Effector memory CD8-positive, alpha-beta T cell (primary cell): ENCODE measurements around the gene AFAP1.

ENCODE experiments used
- ATAC-seq: fragments of 150-1000 bp; cut with Tn5 transposase; replicated peaks from 2 replicates; pipeline ENCODE4 v1.10.0; 2021; ENCODE audit warnings: mild to moderate bottlenecking, moderate library complexity
- DNase-seq, 3 experiments: peaks; one replicate each; pipeline ENCODE4 v3.0.0; 2021
- H3K27ac Mint-ChIP-seq, 2 donors: one replicate each; pipeline ENCODE4 v1.8.0; 2022; ENCODE audit warnings: mild to moderate bottlenecking in 2 of 2, mixed read lengths in 2 of 2, moderate library complexity in 2 of 2
- H3K27me3 Mint-ChIP-seq, 2 donors: one replicate each; pipeline ENCODE4 v1.8.0; 2022; ENCODE audit warnings: mixed read lengths in 2 of 2
- H3K36me3 Mint-ChIP-seq: one replicate; pipeline ENCODE4 v1.8.0; 2022; ENCODE audit warnings: mild to moderate bottlenecking, moderate library complexity, mixed read lengths; ENCODE audit not compliant: insufficient read depth
- H3K4me1 Mint-ChIP-seq, 2 donors: one replicate each; pipeline ENCODE4 v1.8.0; 2022; ENCODE audit warnings: low read depth in 2 of 2, mixed read lengths in 2 of 2
- H3K4me3 Mint-ChIP-seq, 2 donors: one replicate each; pipeline ENCODE4 v1.8.0; 2022; ENCODE audit warnings: mild to moderate bottlenecking in 2 of 2, mixed read lengths in 2 of 2, moderate library complexity in 2 of 2
- H3K9me3 Mint-ChIP-seq, 2 donors: one replicate each; pipeline ENCODE4 v1.8.0; 2022; ENCODE audit warnings: mixed read lengths in 2 of 2

AFAP1 gene

DNA sequence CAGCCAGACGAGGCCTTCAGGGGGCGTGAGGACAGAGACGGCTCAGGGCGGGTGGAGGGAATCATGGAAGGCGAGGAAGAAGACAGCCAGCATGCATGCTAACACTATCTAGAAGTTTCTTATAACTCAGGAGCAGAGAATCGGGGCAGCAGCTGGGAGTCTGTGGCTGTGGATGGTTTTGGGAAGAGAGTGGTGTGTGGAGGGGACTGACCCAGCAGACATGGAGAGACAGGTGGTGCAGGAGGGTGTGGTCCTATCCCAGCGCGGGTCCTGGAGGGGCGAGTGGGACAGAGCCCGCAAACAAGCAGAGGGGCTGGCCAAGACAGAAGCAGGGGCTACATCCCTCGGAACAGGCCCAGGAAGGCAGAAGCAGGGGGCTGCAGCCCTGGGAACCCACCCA lies 192.1 kb downstream of the AFAP1 start:
- Mint-ChIP-seq H3K9me3 (no peaks in the 10 kb centered on the region), H3K27ac (peak overlapping the region in 1 of 2 donors; percentile 17), H3K36me3 (no peaks in the 10 kb centered on the region), H3K27me3 (no peaks in the 10 kb centered on the region), H3K4me1 (peaks cover 0 to 2% of the 10 kb centered on the region in 2 donors), H3K4me3 (no peak overlapping the region)
- ATAC-seq (no peak), DNase-seq (no peak)

DNA sequence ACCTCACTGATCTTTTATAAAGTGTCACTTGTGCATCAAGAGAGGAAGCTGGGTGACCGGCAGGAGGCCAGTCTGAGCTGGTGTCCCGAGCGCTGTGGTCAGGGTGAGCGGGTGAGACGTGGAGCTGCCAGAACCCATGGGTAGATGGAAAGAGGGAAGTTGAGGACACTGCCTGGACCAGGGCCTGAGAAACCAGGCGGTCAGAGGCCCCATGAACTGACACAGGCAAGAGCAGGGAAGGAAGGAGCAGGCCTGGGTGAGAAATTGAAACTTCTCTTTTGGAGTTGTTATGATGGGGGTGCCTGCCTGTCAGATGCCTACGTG lies 192.6 kb downstream of the AFAP1 start:
- no peak for DNase-seq
- Mint-ChIP-seq H3K27me3 (no peaks in the 10 kb centered on the region), H3K4me3 (no peak overlapping the region), H3K9me3 (no peaks in the 10 kb centered on the region), H3K36me3 (no peaks in the 10 kb centered on the region), H3K4me1 (peaks cover 0 to 2% of the 10 kb centered on the region in 2 donors), H3K27ac (peak overlapping the region in 1 of 2 donors; percentile 17)
- no peak for ATAC-seq

DNA sequence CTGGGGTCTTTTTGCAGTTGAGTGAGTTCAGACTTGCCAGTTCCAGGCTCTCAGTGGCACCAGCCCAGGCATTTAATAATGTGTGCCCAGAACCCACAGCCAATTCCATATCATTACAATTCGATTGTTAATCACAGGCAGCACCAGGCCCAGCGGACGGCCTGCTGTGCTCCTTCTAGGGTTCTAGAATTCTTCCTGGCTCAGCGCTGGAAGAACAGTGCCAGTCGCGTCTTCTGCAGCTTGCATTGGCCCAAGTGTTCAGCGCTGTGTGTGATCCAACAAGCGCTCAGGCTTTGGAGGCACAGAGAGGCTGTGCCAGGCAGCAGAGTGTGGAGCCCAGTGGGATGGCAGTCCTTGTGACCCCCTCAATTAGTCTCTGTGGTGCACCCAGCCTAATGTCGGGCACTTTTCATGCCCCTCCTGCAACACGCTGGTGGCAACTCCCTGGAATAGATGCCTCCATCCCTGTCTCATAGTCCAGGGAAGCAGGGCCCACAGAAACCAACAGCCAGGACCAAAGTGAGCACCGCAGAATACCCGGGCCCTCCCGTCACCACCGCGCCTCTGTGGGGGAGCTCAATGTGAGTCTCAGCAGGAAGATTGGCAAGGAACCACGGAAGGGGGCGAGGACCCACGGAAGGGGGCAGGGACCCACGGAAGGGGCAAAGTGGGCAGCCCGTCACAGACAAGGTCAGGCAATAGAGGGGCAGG lies 193.2 kb downstream of the AFAP1 start:
- peak overlapping the region in 1 of 2 donors; percentile 17 for H3K27ac Mint-ChIP-seq
- no peaks in the 10 kb centered on the region for H3K27me3 Mint-ChIP-seq

DNA sequence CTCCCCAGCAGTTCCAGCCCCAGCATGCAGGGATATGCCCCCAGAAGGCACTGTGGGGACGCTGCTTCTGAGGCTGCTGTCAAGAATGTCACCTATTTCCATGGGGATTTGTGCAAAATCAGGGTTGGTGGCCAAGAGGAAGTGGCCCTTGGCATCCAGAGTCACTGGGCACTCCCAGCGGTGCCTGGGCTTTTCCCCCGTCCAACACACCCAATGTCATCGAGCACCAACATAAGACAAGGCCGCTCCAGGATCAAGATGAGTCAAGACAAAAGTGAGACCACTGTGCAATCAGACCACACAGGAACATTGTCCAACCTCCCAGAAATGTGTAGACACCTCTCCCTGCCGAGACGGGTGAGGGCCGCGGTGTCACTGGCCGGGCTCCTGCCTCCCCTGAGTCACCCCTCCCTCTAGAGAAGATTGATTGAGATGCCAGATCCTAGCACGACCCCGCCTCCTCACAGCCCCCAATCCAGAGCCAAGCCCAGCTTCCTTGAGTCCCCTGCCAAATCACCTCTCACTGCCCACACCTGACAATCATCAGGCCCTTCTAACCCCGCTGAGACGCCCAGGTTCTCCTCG lies 194.3 kb downstream of the AFAP1 start:
- no peaks in the 10 kb centered on the region for H3K36me3 Mint-ChIP-seq
- no peak overlapping the region for H3K4me3 Mint-ChIP-seq
- ATAC-seq, result no peak
- no peak for DNase-seq
- H3K27me3 Mint-ChIP-seq, result no peaks in the 10 kb centered on the region
- H3K9me3 Mint-ChIP-seq, result no peaks in the 10 kb centered on the region
- peaks cover 0 to 2% of the 10 kb centered on the region in 2 donors for H3K4me1 Mint-ChIP-seq
- no peak overlapping the region for H3K27ac Mint-ChIP-seq

More for the DNA sequence above, 193.2 kb downstream of the AFAP1 start:
- no peak for DNase-seq
- Mint-ChIP-seq H3K36me3 (no peaks in the 10 kb centered on the region), H3K4me3 (no peak overlapping the region), H3K9me3 (no peaks in the 10 kb centered on the region), H3K4me1 (peaks cover 0 to 2% of the 10 kb centered on the region in 2 donors)
- no peak for ATAC-seq

DNA sequence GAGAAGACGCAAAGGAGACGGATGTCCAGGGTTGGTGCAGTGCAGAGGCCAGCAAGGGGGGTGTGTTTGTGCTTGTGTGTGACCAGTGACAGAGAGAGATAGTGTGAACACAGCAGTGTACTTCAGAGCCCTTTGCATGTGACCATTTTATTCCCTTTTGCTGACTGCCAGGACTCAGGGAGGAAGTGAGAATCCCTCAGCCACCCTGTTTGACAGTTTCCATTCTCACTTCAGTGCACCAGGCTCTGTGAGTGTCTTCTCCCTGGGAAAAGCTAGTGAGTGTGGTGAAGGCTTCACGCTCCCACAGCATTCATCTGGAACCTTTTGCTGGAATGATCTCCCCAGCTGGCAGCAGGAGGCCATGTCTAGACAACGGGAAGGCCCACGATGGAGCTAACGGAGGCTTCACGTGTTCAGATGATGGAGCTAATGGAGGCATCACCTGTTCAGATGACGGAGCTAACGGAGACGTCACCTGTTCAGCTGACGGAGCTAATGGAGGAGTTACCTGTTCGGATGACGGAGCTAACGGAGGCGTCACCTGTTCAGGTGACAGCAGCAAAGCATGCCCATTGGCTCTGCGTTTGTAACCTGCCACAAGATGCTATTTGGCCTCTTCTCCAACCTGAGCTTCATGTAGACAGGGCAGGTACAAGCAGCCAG lies 195.4 kb downstream of the AFAP1 start:
- no peaks in the 10 kb centered on the region for H3K27me3 Mint-ChIP-seq
- DNase-seq (no peak), ATAC-seq (no peak)
- peak overlapping the region in 1 of 2 donors; percentile 7 for H3K27ac Mint-ChIP-seq
- H3K4me1 Mint-ChIP-seq, result no peaks in the 10 kb centered on the region
- H3K9me3 Mint-ChIP-seq, result no peaks in the 10 kb centered on the region
- H3K36me3 Mint-ChIP-seq, result no peaks in the 10 kb centered on the region
- H3K4me3 Mint-ChIP-seq, result no peak overlapping the region

DNA sequence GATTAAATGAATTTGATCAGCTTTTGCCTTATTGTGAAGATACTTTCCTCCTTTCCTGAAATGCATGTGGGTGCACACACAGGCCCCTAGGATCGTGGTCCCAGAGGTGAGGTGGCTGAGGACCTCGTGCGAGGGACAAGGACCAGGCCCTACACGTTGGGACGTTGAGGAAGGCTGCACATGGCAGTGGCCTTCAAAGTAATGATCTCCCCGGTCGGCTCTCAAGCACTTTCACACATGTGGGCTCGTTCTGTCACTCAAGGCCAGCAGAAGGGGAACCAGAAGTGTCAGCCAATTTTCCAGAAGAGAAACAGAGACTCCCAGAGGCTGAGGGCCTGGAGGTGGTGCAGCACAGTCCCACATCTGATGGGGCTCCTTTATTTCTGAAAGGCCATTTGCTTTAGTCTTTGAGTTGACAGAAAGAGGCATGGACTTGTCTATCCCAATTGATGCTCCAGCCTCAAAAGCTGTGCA lies 196.8 kb downstream of the AFAP1 start:
- ATAC-seq (no peak), DNase-seq (no peak)
- H3K4me1 Mint-ChIP-seq, result no peaks in the 10 kb centered on the region
- H3K27me3 Mint-ChIP-seq, result no peaks in the 10 kb centered on the region
- no peaks in the 10 kb centered on the region for H3K36me3 Mint-ChIP-seq
- H3K27ac Mint-ChIP-seq, result no peak overlapping the region
- H3K4me3 Mint-ChIP-seq, result no peak overlapping the region
- H3K9me3 Mint-ChIP-seq, result no peaks in the 10 kb centered on the region

DNA sequence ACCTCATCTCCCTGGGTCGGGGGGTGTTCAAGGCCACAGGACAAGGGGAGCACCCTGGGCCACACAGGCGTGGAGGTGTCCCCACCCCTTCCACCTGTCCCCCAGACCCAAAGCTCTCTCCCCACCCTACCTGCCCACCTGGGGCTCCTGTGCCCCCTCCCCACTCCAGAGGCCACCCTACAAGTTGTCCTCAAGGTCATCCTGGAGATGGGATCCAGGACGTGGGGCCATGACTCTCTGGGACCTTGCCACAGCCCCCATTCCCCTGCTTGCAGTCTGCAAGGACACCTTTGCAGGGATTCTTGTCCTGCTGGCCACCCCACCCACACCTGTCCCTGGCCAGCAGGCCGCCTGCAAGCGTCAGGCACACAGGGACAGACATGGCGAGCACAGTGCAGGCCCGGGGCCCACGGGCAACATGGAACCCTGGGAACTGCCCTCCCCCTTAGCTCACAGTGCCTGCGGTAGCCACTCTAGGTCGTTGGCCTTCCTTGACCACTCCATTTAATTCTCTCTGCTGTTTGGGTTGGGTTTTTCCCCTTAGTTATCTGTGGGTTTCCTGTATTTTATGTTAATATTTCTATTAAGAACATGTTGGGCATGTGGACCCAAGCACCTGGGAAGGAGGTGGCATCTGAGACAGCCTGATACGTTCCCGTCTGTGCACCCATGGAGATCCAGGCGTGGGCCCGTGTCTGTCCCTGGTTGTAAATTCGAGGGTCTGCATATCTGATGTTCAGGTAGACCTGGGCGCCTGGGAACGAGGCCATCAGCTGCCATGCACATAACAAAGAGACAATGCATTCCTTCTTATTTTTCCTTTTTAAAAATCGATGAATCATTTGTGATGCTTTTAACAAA lies 197.5 kb downstream of the AFAP1 start:
- no peak for ATAC-seq
- no peaks in the 10 kb centered on the region for H3K9me3 Mint-ChIP-seq
- no peak overlapping the region for H3K27ac Mint-ChIP-seq
- no peak for DNase-seq
- H3K4me3 Mint-ChIP-seq, result no peak overlapping the region
- no peaks in the 10 kb centered on the region for H3K4me1 Mint-ChIP-seq
- no peaks in the 10 kb centered on the region for H3K27me3 Mint-ChIP-seq
- no peaks in the 10 kb centered on the region for H3K36me3 Mint-ChIP-seq

DNA sequence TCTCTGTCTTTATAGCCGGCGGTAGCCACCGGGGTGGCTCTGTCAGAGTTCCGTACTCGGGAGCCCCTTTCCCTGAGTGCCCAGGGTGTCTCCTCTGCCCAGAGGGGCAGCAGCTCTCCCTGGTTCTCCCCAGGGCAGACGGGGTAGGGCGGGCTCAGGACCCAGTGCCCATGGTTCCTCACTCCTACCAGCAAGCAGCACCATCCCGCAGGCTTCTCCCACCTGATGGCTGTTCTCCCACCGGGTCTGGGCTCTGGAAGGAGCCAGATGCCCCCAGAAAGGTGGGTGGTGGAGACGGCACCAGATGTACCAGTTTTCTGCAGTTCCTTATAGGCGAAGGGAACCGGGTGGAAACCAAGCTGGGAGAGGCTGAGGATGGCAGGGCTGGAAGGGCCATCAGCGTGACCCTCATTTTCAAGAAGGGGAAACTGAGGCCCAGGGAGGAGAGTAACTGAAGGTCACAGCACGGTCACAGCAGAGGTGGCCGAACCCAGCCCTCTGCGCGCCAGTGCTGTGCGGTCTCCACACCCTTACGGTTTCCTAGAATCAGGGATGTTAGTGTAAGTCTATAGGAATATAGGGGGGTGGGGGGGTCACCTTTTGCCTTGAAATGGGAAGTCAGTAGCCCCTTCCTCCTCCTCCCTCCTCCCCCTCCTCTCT lies 198.7 kb downstream of the AFAP1 start:
- DNase-seq (no peak), ATAC-seq (no peak)
- no peaks in the 10 kb centered on the region for H3K9me3 Mint-ChIP-seq
- no peak overlapping the region for H3K4me3 Mint-ChIP-seq
- no peak overlapping the region for H3K27ac Mint-ChIP-seq
- H3K36me3 Mint-ChIP-seq, result no peaks in the 10 kb centered on the region
- no peaks in the 10 kb centered on the region for H3K4me1 Mint-ChIP-seq
- H3K27me3 Mint-ChIP-seq, result no peaks in the 10 kb centered on the region

DNA sequence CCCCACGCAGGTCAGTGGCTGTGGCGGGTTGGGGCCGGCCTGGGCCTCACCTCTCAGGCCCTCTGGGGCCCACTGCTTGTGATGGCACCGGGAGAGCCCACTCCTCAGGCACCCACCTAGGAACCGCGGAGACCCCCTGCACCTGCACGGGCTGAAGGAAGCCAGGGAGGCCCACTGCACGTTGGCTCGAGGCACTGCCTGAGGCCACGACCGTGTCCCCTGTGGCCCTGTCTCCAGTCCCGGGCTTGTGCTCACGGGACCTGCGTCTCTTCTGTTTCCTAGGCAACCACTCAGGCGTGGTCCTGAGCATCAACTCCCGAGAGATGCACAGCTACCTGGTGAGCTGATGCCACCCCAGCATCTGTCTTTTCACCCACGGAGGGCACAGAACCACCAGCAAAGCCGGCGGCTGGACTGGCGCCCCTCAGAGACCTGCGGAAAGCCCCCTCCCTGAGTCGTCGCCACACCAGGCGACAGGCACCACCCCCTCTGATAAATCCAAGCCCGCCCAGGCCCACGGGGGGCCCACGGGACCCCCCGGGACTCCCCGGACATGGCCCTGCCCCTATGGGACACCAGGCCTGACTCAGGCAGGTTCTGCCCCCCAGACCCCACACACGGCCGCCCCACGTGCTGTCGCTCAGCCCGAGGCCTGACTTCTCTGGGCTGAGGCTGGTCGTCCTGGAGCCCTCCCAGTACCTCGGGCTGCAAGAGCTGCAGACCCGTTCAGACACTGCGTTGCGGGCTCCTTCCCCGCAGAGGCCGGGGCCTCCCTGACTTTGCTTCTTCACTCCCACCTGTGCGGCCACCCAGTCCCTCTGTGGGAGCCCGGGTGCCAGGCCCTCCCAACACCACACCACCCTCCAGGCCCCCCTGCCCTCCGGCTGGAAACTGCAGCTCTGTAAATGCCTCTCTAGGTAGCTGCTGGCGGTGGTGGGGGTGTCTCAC lies 199.5 kb downstream of the AFAP1 start:
- ATAC-seq (no peak), DNase-seq (no peak)
- Mint-ChIP-seq H3K27ac (no peak overlapping the region), H3K27me3 (peaks cover 0 to 4% of the 10 kb centered on the region in 2 donors), H3K9me3 (no peaks in the 10 kb centered on the region), H3K4me1 (no peaks in the 10 kb centered on the region), H3K4me3 (no peak overlapping the region), H3K36me3 (no peaks in the 10 kb centered on the region)

DNA sequence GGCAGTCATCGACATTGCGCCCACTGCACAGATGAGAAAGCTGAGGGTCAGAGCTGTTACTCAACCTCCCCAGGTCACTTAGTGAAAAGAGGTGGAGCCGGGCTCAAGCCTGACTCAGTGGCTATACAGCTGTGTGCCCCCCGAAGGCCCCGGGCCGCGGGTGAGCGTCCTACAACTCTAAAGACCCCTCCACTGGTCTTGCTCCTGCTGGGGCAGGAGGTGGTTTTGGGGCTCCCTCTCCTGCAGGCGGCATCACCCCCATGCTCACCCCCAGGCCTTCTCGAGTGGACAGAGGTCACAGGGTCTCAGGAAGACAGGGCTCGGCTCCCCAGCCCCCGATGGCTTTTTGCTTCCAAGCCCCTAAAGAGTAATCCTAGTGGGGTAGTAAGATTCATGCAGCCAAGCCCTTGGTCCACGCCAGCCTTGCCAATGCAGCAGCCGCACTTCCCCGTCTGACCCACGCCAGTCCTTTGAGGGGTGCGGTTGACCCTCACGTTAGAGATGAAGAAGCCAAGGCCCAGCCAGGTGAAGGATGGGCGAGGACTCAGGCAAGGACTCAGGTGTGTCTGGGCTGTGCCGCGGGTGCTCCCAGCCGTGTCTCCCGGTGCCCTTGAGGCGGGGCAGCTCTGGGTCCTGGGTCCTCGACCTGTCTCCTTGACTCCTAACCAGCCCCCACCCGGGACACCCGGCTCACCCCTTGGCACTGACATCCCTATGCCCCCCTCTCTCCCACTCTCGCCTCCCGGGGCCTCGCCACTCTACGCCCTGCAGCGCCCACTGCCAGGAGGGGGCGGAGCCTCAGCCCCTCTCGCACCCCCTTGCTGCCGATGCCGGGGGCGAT lies 200.4 kb downstream of the AFAP1 start:
- Mint-ChIP-seq H3K27me3 (peaks cover 0 to 10% of the 10 kb centered on the region in 2 donors), H3K4me3 (no peak overlapping the region), H3K9me3 (no peaks in the 10 kb centered on the region), H3K27ac (no peak overlapping the region), H3K36me3 (no peaks in the 10 kb centered on the region), H3K4me1 (no peaks in the 10 kb centered on the region)
- ATAC-seq (no peak), DNase-seq (no peak)

DNA sequence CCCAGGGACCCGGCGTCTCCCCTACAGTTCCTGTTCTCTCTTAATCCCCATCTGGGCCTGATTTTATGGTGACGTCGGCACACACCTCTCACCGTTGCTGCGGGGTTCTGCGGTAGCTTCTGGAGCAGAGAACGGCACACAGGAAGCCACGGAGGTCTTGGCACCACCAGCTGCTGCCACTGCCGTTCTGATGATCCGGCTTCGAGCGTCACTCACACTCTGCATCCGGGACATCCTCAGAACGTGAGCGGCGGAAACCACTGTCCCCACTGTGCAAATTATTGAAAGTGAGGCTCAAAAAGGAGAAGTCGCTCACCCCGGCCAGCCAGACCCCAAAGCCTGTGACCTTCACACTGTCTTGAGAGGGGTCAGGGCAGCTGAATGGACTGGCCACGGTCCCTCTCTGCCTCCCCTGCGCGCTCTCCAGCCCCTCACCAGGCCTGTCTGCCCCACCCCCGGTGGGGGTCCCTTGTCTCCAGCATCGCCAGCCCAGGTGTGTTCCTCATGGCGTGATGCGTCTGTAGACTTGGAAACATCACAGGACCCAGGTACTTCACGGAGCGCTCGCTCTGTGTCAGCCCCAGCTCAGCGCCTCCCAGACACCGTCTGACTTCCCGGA lies 201.1 kb downstream of the AFAP1 start:
- Mint-ChIP-seq H3K9me3 (no peaks in the 10 kb centered on the region), H3K36me3 (no peaks in the 10 kb centered on the region), H3K27me3 (peaks cover 0 to 15% of the 10 kb centered on the region in 2 donors), H3K27ac (no peak overlapping the region), H3K4me1 (no peaks in the 10 kb centered on the region), H3K4me3 (no peak overlapping the region)
- DNase-seq, result no peak
- ATAC-seq, result peak; percentile 33
